Activated CD8-positive, alpha-beta memory T cell treated with anti-CD3 and anti-CD28 coated beads, Interleukin-2, amount 50 U/mL, for 24 hours (primary cell): ENCODE data around the gene PI4KA.
A peak's percentile ranks its signal among the peaks of the same experiment; 100 is the strongest.

Experiments used
- DNase-seq: peaks from one replicate; pipeline ENCODE4 v3.0.0-alpha.2; 2020; ENCODE audit errors: extremely low read depth

The PI4KA gene

DNA sequence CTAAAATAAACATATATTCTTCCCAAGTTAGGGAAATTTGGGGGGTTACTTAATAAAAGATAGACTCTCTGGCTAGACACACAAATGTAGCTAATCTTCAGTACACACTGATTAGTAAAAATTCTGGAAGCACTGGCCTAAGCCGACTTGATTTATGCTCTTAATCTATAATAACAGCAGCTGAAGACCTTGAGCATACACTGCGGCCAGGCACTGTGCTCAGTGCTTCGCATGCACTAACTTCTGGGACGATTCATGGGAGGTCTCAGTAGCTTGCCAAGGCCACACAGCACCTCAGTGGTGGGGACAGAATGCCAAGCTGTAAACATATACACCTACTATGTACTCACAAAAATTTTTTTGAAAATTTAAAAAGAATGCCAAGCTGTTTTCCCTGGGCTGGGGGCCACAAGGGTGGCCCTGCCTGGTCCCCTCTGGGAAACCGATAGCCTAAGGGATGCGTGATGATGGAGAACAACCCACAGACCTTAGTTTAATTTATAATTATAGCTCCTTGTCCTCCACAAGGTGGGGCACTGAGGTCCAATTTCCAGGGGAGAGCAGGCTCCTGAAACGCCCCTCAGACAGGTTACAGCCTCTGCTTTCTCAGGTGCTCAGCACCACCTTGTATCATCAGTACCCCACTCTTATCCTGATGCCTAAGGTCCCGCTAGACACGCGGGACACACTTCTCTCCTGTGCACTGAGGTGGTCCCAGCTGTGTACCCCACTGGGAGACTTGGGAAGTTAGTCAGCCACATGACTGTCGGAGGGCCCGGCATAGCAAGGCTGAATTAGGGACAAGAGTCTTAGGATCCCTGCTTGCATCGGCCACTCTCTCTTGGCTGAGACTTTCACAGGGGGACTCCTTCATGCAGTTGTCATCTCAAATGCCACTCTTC, 64.6 kb downstream of the PI4KA start:
- no peak for DNase-seq

DNA sequence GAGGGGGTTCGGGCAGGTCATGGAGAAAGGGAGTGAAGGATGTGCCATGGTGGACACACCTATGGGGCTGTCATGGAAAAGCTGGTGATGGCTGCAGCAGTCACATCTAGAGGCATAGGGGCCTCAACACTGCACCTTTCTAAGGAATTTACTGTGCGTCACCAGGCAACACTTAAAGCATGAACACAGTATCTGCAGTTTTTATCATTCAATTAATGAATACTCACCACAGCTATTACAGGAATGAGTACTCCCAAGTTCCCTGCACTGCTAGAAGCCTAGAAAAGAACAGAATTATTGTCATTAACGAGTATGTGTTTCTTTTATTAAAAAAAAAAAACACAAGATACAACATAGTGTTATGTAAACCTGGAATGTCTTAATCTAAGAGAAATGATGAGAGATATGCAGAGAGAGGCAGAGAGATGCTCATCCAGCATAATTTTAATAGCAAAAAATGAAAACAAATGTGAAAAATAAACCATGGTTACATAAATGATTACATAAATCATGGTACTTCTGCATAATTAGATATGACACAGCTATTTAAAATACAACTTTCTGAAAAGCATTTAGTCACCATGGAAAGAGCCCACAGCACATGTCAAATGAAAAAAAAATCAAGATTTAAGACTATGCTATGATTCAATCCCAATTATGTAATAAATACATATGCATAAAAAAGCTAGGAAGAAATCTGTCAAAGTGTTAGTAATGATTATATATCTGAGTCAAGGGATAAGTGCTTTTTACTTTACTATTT, 65.5 kb downstream of the PI4KA start:
- no peak for DNase-seq

GRCh38 chr22:20792221-20792965, 66.2 kb downstream of the PI4KA start:
- DNase-seq, result no peak

DNA sequence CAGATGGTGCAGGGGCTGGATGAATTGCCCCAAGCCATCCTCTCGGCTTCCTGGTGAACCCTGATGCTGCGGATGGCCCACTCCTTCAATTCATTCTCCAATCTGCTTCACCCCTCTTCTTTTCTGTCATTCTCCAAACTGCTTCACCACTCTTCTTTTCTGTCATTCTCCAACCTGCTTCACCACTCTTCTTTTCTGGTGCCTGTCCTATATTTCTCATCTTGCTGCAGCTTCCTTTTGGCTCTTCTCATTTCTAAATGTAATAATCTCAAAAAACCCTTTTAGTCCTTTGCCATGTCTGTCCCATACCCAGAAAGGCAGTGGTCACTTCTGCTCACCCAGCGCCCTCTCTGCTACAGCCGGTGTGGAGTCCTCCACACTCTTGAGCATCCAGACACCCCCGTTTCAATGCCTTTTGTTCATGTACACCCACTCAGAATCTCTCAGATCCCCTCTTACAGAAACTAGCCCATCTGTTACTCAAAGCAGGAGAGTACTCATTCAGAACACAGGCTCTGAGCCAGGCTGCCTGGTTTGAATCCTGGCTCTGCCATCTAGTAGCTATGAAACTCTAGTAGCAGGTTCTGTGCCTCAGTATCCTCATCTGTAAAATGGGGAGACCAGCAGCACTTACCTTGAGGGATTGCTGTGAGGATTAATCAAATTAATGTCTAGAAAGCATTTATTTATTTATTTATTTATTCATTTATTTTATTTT, 69.8 kb downstream of the PI4KA start:
- no peak for DNase-seq

DNA sequence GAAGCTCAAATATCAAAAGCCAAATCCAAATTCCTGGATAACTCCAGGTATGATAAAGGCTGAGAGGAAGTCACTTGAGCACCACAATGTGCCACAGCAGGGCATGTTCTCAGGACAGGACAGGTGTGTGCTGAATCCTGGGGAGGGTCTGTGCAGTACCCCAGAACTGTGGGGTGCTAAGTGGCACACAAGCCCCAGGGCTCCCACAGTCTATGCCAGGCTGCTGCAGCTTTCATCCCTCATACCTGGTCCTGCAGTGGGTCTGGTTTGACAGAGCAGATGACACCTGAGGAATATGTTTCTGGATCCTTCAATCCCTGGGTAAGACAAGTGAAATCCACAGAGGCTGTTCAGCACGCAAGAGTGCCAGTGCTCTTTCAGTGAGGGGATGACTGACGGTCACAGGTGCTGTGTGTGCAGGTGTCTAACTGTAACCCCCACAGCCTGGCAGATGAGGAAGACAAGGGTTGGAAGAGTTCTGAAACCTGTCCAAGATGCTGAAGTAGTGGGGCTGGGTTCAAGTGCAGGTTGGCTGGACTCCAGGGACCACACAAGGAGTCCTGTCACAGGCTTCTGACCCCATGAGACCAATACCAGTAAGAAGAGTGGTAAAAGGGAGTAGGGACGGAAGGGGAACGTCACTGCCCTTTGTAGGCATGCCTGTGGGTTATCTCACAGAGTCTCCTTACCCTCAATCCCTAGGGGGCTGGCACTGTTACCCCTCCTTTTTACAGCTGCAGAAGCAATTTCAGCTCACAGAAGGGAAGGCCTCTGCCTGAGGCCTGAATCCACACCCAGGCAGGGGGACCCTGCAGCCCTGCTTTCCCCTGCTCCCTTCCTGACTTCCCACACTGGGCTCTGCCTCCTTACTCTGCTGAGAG, 70.6 kb downstream of the PI4KA start:
- no peak for DNase-seq

DNA sequence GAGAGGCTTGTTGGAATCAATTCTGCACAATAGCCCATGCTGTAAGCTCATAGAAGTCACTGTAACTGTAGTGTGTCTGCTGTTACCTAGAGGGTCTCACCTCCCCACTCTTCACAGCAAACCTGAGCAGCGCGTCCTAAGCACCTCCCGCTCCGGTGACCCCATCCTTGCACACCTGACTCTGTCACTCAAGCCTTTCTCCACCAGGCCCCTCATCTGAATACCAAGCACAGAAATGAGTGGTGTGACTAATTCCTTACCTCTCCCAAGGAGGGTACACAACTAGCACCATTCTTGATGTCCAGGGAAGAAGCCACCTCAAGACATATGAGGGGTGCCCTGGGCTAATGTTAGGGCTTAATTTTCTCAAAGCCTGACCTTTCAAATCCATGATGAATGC, 71.4 kb downstream of the PI4KA start:
- no peak for DNase-seq

GRCh38 chr22:20786536-20786979, 72.1 kb downstream of the PI4KA start:
- no peak for DNase-seq

DNA sequence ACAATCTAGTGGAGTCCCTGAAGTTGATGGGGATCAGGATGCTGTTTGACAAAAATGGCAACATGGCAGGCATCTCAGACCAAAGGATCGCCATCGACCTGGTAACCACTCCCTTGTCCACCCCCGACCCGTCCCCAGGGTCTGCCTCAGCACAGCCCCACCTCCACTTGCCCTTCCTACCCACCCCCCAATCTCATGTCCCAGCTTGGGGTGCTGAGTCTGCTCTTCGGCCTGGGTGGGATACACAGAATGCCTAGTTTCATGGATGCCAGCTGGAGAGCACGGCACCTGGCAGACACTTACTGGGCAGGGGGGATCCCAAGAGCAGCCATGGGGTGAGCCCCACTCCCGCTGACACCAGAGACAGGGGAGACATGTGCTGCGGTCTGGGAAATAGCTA, 72.6 kb downstream of the PI4KA start:
- no peak for DNase-seq

DNA sequence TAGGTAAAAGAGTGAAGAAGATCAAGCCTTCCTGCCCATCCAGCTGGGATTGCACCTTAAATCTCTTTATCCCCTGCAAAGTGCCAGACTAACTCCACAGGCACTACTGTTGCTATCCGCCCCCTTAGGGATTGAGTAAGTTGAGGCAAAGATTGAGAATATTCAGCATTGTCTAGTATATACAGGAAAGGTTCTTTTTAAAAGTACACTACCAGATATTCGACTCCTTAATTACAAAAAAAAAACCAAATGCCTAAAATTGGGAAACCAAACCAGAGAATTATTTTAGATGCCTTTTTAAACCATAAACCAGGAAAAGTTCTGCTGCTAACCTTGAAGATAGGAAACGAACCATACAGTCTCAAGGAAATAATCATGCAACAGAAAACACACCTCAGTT, 73.2 kb downstream of the PI4KA start:
- no peak for DNase-seq

DNA sequence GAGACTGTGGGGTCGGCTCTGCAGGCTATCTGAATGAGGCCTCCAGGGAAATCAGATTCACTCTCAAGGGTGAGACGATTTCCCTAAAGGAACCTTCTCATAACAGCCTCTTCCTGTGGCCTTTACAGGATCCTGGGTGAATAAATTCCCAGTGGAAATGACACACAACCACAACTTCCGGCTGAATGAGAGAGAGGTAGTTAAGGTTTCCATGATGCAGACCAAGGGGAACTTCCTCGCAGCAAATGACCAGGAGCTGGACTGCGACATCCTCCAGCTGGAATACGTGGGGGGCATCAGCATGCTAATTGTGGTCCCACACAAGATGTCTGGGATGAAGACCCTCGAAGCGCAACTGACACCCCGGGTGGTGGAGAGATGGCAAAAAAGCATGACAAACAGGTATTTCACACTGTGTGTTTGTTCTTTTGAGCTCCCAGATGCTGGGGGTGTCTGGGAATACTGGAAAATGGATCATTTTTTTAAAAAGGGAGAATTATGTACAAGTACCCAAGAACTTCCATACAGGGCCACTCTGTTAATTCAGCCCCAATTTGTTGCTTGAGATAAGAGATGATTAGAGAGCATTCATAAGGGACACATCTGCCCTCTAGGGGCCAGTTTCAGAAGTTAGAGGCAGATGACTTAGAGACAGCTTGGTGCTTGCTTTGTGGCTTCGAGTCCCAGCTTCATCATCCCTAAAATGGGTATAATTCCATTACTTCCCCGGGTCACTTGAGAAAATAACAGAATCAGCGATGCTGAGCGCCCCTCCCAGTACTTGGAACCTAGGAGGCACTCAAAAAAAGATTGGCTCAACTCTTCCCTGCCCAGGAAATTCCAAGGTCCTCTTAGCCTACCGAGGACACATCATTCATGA, 74.5 kb downstream of the PI4KA start:
- DNase-seq, result no peak

GRCh38 chr22:20783300-20783673, 75.3 kb downstream of the PI4KA start:
- no peak for DNase-seq

DNA sequence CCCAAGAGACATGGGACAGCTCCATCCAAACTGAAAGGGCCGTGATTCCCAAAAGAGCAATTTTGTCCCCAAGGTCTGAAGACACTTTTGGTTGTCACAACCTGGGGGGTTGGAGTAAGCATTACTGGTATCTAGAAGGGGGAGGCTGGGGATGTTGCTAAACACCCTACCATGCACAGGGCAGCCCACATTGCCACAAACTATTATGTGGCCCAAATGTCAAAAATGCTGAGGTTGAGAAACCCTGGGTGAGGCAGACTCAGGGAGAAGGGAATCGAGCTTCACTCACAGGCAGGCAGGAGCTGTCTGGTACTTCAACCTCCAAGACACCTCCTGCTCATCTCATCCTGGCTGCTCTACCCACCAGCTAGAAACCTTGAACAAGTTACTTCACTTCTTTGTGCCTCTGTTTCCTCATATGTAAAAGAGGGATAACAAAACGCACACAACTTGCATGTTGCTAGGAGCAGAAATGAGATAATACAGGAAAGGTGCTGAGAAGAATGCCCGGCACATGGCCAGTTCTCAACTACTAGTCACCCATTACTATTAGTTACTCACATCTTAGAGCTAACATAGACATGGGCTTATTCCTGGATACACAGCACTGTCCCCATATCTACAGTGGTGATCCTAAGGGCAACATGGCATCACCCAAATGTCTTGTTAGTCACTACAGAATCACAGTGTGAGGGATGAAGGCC, 75.9 kb downstream of the PI4KA start:
- no peak for DNase-seq

DNA sequence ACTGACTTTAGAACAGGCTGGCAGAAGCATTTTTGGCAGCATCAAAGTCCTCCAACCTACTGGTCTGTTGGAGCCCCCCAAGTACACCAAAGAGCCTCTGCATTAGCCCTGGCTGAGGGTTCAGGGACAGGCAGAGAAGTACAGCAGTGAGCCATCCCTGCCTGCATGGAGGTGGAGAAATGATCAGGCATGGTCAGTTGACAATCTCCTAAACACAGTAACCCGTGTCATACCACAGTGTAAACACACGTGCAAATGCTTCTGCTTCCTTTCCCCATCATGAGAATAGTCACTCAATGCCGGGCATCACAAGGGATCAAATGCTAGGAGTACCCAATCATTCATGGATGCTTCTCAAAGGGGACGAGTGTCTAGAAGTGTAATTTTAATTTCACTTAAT, 76.5 kb downstream of the PI4KA start:
- DNase-seq, result no peak

GRCh38 chr22:20781272-20781990, 77.2 kb downstream of the PI4KA start:
- DNase-seq, result peak; percentile 3

DNA sequence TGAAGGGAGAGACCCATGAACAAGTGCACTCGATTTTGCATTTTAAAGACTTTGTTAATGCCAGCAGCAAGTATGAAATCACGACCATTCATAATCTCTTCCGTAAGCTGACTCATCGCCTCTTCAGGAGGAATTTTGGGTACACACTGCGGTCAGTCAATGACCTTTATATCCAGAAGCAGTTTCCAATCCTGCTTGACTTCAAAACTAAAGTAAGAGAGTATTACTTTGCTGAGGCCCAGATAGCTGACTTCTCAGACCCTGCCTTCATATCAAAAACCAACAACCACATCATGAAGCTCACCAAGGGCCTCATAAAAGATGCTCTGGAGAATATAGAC, 78.8 kb downstream of the PI4KA start:
- DNase-seq, result no peak

DNA sequence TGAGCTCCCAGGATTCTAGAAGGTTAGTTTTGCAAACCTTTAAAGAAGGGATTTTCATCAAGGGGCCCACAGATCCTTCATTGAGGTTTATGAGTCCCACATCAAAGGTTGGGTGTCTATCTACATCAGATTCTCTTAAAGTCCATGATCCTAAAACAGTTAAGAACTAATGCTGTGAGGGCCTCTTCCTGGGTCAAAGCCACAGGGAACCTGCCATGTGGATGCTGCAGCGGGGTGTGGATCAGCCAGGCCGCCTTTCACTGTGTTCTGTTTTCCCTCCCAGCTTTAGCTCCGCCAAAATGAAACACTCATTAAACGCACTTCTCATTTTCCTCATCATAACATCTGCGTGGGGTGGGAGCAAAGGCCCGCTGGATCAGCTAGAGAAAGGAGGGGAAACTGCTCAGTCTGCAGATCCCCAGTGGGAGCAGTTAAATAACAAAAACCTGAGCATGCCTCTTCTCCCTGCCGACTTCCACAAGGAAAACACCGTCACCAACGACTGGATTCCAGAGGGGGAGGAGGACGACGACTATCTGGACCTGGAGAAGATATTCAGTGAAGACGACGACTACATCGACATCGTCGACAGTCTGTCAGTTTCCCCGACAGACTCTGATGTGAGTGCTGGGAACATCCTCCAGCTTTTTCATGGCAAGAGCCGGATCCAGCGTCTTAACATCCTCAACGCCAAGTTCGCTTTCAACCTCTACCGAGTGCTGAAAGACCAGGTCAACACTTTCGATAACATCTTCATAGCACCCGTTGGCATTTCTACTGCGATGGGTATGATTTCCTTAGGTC, 79.4 kb downstream of the PI4KA start:
- no peak for DNase-seq

- DNase-seq, result no peak
Measured at GRCh38 chr22:20777420-20778177, 81.0 kb downstream of the PI4KA start.
